D721Med (cell line): ENCODE results near the gene TBC1D12.

Experiments
- DNase-seq: peaks from one replicate; pipeline ENCODE4 v3.0.0; 2011; ENCODE audit warnings: low spot score; ENCODE audit not compliant: insufficient read length
- FAIRE-seq: peaks from 2 replicates; lab custom pipeline; 2011; peaks lifted over from hg19 to GRCh38; lab: Jason Lieb, UNC
- TF ChIP-seq, protein P1 (sequence below): IDR thresholded peaks from 2 replicates; pipeline ENCODE4 v1.5.1; 2012; ENCODE audit warnings: mild to moderate bottlenecking, control low read depth; ENCODE audit not compliant: insufficient read depth; ENCODE audit errors: missing control alignments

Gene TBC1D12

DNA sequence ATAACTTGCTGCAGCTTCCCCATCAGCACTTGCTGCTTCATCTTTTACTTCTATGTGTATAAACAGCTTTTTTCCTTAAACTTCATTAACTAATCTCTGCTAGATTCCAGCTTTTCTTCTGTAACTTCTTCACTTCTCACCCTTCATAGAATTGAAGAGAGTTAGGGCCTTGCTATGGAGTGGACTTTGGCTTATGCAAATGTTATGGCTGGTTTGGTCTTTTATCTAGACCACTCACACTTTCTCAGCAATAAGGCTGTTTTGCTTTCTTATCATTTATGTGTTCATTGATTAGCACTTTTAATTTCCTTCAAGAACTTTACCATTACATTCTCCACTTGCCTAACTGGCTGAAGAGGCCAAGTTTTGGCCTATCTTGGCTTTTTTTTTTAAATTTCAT lies 79.1 kb downstream of the TBC1D12 start:
- TF ChIP-seq, protein P1, sequence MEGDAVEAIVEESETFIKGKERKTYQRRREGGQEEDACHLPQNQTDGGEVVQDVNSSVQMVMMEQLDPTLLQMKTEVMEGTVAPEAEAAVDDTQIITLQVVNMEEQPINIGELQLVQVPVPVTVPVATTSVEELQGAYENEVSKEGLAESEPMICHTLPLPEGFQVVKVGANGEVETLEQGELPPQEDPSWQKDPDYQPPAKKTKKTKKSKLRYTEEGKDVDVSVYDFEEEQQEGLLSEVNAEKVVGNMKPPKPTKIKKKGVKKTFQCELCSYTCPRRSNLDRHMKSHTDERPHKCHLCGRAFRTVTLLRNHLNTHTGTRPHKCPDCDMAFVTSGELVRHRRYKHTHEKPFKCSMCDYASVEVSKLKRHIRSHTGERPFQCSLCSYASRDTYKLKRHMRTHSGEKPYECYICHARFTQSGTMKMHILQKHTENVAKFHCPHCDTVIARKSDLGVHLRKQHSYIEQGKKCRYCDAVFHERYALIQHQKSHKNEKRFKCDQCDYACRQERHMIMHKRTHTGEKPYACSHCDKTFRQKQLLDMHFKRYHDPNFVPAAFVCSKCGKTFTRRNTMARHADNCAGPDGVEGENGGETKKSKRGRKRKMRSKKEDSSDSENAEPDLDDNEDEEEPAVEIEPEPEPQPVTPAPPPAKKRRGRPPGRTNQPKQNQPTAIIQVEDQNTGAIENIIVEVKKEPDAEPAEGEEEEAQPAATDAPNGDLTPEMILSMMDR, result no peak
- FAIRE-seq (no peak), DNase-seq (no peak)

DNA sequence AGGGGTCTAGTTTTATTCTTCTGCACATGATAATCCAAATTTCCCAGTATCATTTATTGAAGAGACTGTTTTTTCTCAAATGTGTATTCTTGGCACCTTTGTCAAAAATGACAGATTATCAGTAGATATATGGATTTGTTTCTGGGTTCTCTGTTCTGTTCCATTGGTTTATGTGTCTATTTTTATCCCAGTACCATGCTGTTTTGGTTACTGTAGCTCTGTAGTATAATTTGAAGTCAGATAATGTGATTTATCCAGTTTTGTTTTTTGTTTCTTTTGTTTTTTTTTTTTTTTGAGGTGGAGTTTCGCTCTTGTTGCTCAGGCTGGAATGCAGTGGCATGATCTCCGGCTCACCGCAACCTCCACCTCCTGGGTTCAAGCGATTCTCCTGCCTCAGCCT lies 81.6 kb downstream of the TBC1D12 start:
- DNase-seq (no peak), FAIRE-seq (no peak)
- TF ChIP-seq, protein P1, result no peak

DNA sequence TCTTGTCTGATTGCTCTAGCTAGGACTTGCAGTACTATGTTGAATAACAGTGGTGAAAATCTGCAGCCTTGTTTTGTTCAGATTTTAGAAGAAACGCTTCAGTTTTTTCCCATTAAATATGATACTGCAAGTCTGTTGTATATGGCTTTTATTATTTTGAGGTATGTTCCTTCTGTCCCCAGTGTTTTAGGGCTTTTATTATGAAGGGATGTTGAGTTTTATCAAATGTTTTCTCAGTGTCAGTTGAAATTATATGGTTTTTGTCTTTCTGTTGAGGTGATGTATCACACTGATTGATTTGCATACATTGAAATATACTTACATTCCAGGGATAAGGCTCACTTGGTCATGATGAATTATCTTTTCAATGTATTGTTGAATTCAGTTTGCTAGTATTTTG lies 82.8 kb downstream of the TBC1D12 start:
- TF ChIP-seq, protein P1, result no peak

DNA sequence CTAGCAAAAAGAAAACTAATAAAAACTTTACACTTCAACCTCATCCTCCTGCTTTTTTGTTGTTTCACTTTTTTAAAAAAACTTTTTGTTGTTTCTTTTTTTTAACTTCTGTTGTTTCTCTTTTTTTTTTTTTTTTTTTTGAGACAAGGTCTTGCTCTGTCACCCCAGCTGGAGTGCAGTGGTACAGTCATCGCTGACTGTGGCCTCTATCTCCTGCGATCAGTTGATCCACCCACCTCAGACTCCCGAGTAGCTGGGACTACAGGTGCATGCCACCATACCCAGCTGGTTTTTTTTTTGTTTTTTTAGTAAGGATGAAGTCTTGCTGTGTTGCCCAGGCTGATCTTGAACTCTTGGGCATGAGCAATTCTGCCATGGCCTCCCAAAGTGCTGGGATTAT lies 85.2 kb downstream of the TBC1D12 start:
- DNase-seq (no peak), FAIRE-seq (no peak)
- TF ChIP-seq, protein P1, result no peak

More for the DNA sequence above, 82.8 kb downstream of the TBC1D12 start:
- FAIRE-seq, result peak; percentile 58
- no peak for DNase-seq

DNA sequence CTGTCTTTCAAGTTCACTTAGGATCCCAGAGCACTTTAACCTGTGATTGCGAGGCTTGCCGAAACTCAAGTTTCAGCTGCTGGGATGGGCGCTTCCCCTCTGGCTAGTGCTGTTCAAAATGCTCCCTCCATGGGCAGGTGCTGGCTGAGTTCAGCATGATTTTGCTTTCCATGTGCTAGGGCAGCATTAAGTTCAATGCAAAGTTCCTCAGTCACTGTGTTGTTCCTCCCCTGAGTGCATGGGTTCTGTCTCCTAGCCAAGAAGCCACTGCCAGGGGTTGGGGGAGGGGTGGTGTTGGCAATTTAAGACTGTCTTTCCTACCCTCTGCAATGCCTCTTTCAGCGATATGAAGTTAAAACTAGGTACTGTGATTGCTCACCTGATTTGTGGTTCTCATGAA lies 86.8 kb downstream of the TBC1D12 start:
- TF ChIP-seq, protein P1, result no peak
- FAIRE-seq, result no peak
- DNase-seq, result no peak

DNA sequence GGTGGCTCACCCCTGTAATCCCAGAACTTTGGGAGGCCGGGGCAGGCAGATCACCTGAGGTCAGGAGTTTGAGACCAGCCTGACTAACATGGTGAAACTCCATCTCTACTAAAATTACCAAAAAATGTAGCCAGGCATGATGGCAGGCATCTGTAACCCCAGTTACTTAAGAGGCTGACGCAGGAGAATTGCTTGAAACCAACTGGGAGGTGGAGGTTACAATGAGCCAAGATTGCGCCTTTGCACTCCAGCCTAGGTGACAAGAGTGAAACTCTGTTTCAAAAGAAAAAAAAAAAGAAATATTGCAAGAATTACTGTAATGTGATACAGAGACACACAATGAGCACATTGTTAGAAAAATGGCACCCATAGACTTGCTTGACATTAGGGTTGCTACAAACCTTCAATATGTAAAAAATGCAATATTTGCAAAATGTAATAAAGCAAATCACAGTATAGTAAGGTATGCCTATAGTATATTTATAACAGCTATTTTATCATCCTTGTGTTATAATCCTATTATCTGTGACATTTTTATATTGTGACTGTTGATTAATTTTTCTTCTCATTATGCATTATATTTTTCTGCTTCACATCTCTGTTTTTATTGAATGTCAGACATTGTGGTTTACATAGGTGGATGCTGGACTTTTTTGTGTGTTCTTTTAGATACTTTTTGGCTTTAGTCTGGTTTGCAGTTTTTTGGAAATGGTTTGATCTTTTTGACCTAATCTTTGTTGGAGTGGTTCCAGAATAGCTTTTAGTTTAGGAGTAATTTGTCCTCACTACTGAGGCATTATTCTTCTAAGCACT lies 87.8 kb downstream of the TBC1D12 start:
- no peak for FAIRE-seq
- no peak for DNase-seq
- TF ChIP-seq, protein P1, result no peak

DNA sequence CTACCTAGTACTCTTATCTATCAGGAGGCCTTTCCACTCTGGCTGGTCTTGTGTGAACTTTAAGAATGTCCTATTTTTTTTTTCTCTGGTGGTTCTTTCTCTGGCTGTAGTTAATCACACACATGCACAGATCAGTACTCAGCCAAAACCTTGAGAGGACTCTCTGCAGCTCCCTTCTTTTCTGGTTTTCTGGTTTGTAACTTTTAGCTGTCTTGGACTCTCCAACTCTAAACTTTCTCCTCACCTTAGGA lies 88.4 kb downstream of the TBC1D12 start:
- TF ChIP-seq, protein P1, result no peak
- FAIRE-seq, result no peak

More for the DNA sequence above, 88.4 kb downstream of the TBC1D12 start:
- no peak for DNase-seq
